Measurements from ENCODE around the gene UBTF.

UBTF gene

GRCh38 chr17:44254361-44255095, 35.1 kb upstream of the UBTF start:
- DNase-seq (ENCODE audit: low read depth) = no peak
- no peak overlapping the region for H3K4me3 ChIP-seq (ENCODE audit: low read depth, low read length)
- no peak for TF ChIP-seq CTCF (IDR thresholded peaks at IDR 0.05; ENCODE audit: control insufficient read depth, extremely low read depth, insufficient read depth)

- DNase-seq (ENCODE audit: low read depth) = no peak
- no peak overlapping the region for H3K4me3 ChIP-seq (ENCODE audit: low read depth, low read length)
- TF ChIP-seq CTCF (IDR thresholded peaks at IDR 0.05; ENCODE audit: control insufficient read depth, extremely low read depth, insufficient read depth) = no peak
Measured at GRCh38 chr17:44253006-44253405, 33.5 kb upstream of the UBTF start.

- no peak for DNase-seq (ENCODE audit: low read depth)
- H3K4me3 ChIP-seq (ENCODE audit: low read depth, low read length) = no peak overlapping the region
- TF ChIP-seq CTCF (IDR thresholded peaks at IDR 0.05; ENCODE audit: control insufficient read depth, extremely low read depth, insufficient read depth) = no peak
Measured at GRCh38 chr17:44251062-44251461, 31.6 kb upstream of the UBTF start.

GRCh38 chr17:44249501-44250246, 30.2 kb upstream of the UBTF start:
- no peak for TF ChIP-seq CTCF (IDR thresholded peaks at IDR 0.05; ENCODE audit: control insufficient read depth, extremely low read depth, insufficient read depth)
- H3K4me3 ChIP-seq (ENCODE audit: low read depth, low read length) = no peak overlapping the region
- DNase-seq (ENCODE audit: low read depth) = no peak

GRCh38 chr17:44247876-44248736, 28.6 kb upstream of the UBTF start:
- no peak overlapping the region for H3K4me3 ChIP-seq (ENCODE audit: low read depth, low read length)
- DNase-seq (ENCODE audit: low read depth) = no peak
- no peak for TF ChIP-seq CTCF (IDR thresholded peaks at IDR 0.05; ENCODE audit: control insufficient read depth, extremely low read depth, insufficient read depth)

- no peak for DNase-seq (ENCODE audit: low read depth)
- no peak for TF ChIP-seq CTCF (IDR thresholded peaks at IDR 0.05; ENCODE audit: control insufficient read depth, extremely low read depth, insufficient read depth)
- no peak overlapping the region for H3K4me3 ChIP-seq (ENCODE audit: low read depth, low read length)
Measured at GRCh38 chr17:44247440-44247841, 28.0 kb upstream of the UBTF start.

Measured in LNCaP clone FGC (cell line).